Pulmonary artery endothelial cell (primary cell): Measurements from ENCODE around the gene ANKZF1. TPM values are rescaled to one million over a fixed set of nuclear protein-coding genes. Genes with fewer than 3 reads are reported as not detected.
"Not testable (repeated sequence)": the region's sequence is repeated elsewhere in the genome, so short reads cannot be mapped to it uniquely, and the experiment has no call there.

Experiments used
- DNase-seq: peaks from one replicate; pipeline ENCODE4 v3.0.0-alpha.2; 2011; ENCODE audit warnings: low read depth, low spot score
- total RNA-seq: library from RNA; depleted of rRNA; stranded (reverse); fragments of >200 nt; gene quantifications from 2 replicates; pipeline ENCODE4 v1.2.3, GENCODE V29; 2014

Gene ANKZF1
- total RNA-seq, 1 donor from 2014 or later = 18.5 TPM

DNA sequence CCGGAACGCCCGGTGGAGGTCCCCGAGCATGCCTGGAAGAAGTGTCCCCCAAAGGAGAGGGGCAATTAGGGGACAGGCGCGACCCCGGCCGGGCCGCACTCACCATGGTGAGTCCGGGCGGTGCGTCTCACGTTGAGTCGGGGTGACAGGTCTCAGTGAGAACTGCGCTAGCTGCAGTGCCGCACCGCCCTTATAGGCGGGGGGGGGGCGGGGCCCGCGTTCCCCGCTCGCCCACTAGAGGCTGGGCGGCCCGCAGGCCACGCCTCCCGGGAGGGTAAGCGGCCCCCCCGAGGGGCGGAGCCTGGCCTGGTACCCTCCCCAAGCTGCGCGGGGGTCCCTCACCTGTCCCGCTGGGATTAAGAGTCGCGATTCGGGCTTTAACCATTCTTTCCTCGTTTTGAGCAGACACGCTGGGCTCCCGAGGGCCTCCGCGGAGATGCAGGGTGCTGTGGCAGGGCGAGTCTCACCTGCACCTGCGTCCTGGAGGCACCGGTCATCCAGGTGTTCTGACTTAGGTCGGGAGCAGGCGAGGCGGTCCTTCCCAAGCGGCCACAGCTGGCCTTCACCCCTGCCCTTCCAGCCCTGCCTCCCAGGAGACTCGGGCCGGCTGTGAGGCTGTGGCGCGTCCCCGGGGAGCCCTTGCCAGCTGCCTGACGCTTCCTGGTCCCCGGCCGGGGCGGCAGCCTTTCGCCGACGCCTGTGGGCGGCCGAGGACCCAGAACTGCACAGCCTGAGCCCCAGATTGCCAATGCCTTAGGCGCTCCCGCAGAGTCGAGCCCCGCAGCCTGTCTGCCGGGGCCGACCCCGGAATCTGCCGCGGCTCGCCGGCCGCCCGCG, 24.4 kb downstream of the ANKZF1 start, which contains the start of gene TUBA4A:
TSS of gene TUBA4A (minus strand) at position 166 of the 837 bp plus-strand sequence. CDS start at position 106, 60 bp downstream.
- no peak for DNase-seq

DNA sequence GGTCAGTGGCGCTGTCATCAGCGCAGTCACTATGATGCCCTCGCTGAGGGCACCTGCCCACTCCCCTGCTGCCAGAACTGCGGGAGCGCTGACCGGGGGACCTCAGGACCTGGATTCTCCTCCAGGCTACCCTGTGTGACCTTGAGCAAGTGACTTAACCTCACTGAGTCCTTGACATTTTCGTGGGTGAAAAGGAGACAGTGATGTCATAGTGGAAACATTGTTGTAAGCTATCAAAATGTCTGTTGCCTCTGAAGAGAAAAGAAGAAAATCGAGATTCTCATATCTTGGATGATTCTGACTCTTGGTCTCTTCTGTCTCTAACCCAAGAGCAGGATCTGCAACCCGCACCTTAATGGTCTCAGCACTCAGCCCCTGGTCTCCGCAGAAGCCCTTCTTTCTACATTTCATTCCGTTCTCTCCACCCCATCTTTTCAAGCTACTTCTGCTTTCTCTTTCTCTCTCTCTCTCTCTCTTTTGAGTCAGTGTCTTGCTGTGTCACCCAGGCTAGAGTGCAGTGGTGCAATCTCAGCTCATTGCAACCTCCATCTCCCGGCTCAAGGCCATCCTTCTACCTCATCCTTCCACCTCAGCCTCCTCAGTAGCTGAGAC, 25.1 kb downstream of the ANKZF1 start:
- DNase-seq = no peak

DNA sequence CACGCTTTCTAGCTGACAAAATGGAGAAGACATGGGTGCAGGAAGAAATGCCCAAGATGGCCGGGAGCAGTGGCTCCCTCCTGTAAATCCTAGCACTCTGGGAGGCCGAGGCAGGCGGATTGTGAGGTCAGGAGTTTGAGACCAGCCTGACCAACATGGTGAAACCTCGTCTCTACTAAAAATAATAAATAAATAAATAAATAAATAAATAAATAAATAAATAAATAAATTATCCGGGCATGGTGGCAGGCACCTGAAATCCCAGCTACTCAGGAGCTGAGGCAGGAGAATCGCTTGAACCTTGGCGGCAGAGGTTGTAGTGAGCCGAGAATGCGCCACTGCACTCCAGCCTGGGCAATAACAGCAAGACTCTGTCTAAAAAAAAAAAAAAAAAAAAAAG, 29.3 kb downstream of the ANKZF1 start:
- not testable (repeated sequence) for DNase-seq

- DNase-seq = no peak
Observed at GRCh38 chr2:219261024-219261855, 31.6 kb downstream of the ANKZF1 start.

- DNase-seq = no peak
Observed at GRCh38 chr2:219266232-219266631, 36.6 kb downstream of the ANKZF1 start.

- DNase-seq = no peak
Observed at GRCh38 chr2:219266886-219267285, 37.3 kb downstream of the ANKZF1 start.

DNA sequence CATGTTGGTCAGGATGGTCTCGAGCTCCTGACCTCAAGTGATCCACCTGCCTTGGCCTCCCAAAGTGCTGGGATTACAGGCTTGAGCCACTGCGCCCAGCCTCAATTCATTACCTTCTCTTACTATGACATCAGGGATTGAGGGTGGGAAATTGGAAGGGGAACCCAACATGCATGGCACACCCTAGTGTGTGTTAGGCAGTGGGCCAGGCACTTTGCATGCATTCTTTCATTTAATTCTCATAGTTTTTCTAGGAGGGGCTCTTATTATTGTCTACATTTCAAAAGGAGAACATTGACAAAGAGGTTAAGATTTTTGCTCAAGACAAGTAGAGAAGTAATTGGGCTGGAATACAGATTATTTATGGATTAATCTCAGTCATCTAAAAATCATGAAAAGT, 38.7 kb downstream of the ANKZF1 start:
- no peak for DNase-seq

DNA sequence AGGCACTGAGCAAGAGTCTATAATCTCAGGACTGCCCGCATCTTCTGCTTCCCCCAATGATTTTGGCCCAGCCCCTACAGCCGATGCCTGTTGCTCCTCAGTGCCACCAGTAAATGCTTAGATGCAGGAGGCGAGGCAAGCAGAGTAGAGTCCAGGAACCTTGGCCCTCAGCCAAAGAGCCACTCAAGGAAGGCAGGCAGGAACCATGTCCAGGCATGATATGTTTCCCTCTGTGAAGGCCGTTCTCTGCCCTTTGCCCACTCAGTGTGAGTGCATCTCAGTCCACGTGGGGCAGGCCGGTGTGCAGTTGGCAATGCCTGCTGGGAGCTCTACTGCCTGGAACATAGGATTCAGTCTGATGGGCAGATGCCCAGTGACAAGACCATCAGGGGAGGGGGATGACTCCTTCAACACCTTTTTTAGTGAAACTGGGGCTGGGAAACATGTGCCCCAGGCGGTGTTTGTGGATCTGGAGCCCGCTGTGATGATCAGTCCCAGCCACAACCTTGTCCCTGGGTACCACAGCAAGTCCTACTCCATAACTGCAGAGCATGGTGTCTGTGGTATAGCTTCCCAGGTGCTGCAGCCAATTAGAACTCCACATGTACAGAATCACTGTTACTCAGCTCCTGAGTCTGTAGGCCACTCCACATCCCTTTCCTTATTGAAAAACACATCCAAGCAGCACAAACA, 39.9 kb downstream of the ANKZF1 start:
- DNase-seq = no peak

DNA sequence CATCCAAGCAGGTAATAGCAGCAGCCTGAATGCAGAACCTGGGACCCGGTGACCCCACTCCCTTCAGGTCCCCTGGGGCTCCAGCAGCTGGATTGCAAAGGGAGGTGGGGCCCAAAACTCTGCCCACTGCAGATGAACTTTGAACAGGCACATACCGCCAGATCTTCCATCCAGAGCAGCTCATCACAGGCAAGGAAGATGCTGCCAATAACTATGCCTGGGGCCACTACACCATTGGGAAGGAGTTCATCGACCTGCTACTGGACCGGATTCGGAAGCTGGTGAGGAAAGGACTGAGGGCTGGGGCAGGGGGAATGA, 40.4 kb downstream of the ANKZF1 start:
- no peak for DNase-seq

DNA sequence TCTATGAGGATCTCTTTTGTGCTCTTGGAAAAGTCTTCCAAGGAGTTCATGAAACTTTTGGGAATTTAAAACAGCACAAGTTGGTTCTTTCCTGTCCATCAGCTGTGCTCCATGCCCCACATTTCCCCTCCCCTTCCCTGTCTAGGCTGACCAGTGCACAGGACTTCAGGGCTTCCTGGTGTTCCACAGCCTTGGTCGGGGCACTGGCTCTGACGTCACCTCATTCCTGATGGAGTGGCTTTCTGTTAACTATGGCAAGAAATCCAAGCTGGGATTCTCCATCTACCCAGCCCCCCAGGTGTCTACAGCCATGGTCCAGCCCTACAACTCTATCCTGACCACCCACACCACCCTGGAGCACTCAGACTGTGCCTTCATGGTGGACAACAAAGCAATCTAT, 41.4 kb downstream of the ANKZF1 start:
- no peak for DNase-seq

GRCh38 chr2:219272356-219272755, 42.8 kb downstream of the ANKZF1 start:
- DNase-seq = no peak

GRCh38 chr2:219272995-219273394, 43.4 kb downstream of the ANKZF1 start:
- no peak for DNase-seq

GRCh38 chr2:219273937-219274336, 44.3 kb downstream of the ANKZF1 start:
- DNase-seq = no peak

DNA sequence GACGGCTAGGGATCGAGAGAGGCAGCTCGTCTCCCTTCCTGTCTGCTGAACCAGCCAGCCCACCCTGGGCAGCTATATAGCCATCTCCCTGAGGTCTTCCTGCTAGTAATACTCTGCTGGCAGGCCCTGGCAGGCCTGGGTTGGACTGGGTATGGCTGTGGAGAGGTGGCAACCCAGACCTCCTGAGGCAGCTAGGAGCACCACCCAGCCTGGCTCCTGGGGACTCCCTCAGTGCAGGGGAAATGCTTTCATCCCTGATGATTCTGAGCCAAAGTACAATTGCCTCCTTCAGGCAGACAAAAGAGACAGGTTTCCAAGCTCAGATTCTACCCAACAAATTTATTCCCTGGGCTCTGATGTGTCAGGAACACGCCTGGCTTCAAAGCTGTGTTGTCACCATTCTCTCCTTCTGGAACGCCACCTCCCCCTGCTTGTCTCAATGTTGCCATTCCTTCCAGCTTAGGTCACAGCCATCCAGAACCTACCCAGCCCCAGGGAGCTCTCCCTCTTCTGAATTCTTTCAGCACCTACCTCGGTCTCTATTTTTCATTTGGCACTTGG, 44.8 kb downstream of the ANKZF1 start:
- no peak for DNase-seq

DNA sequence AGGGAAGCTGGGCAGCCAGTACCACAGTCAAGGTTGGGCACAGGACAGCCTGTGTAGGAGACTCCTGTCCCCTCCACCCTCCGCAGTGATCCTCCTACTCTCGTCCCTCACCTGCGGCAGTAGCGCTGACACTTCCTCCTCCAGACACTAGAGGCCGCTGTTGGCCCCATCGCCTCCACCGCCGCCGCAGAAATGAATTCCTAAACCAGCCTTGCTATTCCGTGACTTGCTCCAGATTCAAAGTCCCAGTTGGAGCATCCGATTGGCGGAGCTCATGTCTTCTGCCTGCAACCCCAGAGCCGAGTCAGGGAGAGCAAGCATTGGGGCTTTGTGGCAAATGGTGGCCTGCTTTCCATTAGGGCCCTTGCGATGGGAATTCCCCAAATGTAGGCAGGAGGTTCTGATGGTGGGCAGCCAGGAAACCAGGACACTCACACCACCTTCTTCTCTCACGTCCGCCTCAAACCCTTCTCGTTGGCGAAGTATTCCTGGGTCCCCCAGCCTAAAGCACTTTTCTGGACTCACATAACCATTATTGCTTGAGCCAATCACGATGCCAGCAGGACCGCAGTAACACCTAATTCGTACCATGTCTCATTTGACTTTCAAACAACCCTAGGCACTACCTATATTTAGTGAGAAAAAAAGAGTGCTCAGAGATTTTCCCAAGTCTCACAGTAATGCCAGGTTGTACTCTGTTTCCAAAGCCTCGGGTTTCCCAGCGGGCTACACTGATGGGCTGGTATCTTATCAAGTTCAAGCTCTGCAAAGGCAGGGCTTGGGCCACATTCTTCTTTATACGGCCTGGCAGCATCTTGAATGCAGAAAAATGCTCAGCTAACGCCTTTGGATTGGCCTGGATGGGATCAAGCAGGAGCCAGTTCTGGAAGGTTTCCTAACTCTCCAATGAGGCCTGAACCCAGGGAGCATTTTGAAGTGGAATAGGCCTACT, 48.4 kb downstream of the ANKZF1 start:
- DNase-seq = no peak

GRCh38 chr2:219278655-219279150, 49.1 kb downstream of the ANKZF1 start:
- no peak for DNase-seq

GRCh38 chr2:219279151-219279915, 49.7 kb downstream of the ANKZF1 start, which contains the start of gene DNAJB2:
TSS of gene DNAJB2 (plus strand) at chr2:219279366. CDS start at chr2:219279834, 468 bp downstream.
- peak; percentile 93 for DNase-seq

GRCh38 chr2:219279916-219280516, 50.4 kb downstream of the ANKZF1 start:
- no peak for DNase-seq

DNA sequence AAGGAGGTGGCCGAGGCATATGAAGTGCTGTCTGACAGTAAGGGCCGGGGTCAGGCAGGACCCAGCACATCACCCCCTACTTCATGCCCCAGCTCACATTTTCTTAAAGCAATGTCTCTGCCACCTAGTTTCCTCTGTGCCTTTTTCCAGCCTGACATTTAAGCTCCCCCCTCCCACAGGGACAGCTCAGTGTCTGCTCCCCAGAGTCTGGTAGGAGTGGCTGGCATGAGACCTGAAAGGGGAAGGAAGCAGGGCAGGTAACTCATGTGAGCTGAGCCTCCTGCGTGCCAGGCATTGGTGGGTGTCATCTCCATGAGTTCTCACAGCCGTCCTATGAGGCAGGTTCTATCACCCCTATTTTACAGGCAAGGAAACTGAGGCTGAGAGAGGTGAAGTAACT, 51.0 kb downstream of the ANKZF1 start:
- DNase-seq = no peak
